ELR (cell line): ENCODE data around the gene DOCK1.
A peak's percentile ranks its signal among the peaks of the same experiment; 100 is the strongest.

Experiments used
- DNase-seq: peaks from one replicate; pipeline ENCODE4 v3.0.0-alpha.2; 2015; ENCODE audit warnings: low read depth

Gene DOCK1

GRCh38 chr10:127463548-127463947 is 558.3 kb downstream of the DOCK1 start:
- no peak for DNase-seq

- DNase-seq = no peak
Observed at GRCh38 chr10:127464561-127464960, 559.3 kb downstream of the DOCK1 start.

- no peak for DNase-seq
Observed at GRCh38 chr10:127467811-127468210, 562.6 kb downstream of the DOCK1 start.

- DNase-seq = no peak
Observed at GRCh38 chr10:127468632-127469031, 563.4 kb downstream of the DOCK1 start.

GRCh38 chr10:127470911-127471310 is 565.7 kb downstream of the DOCK1 start:
- no peak for DNase-seq

- no peak for DNase-seq
Observed at GRCh38 chr10:127472976-127473375, 567.7 kb downstream of the DOCK1 start.

- DNase-seq = no peak
Observed at GRCh38 chr10:127474501-127474900, 569.3 kb downstream of the DOCK1 start.

GRCh38 chr10:127485153-127485857 is 580.1 kb downstream of the DOCK1 start:
- DNase-seq = peak; percentile 59

GRCh38 chr10:127486355-127486754 is 581.1 kb downstream of the DOCK1 start:
- no peak for DNase-seq

- DNase-seq = no peak
Observed at GRCh38 chr10:127492607-127493250, 587.5 kb downstream of the DOCK1 start.

GRCh38 chr10:127496035-127496434 is 590.8 kb downstream of the DOCK1 start:
- DNase-seq = no peak

- no peak for DNase-seq
Observed at GRCh38 chr10:127497685-127498084, 592.5 kb downstream of the DOCK1 start.

GRCh38 chr10:127498087-127498486 is 592.9 kb downstream of the DOCK1 start:
- no peak for DNase-seq

- no peak for DNase-seq
Observed at GRCh38 chr10:127500127-127500526, 594.9 kb downstream of the DOCK1 start.
